Right atrium auricular region (tissue), 2 donors: ENCODE data around the gene INPP5A. TPM values are rescaled to one million over a fixed set of nuclear protein-coding genes. Genes with fewer than 3 reads are reported as not detected.

ENCODE experiments used
- DNase-seq: peaks from one replicate; pipeline ENCODE4 v3.0.0-alpha.2; 2019; ENCODE audit warnings: low spot score
- H3K27ac ChIP-seq, 2 donors: fragments of 200-600 bp; sonication (generic); 1 replicate in 1 of 2; 2 replicates in 1 of 2; pipeline ENCODE4 v1.5.1; 2016 to 2019
- H3K27me3 ChIP-seq, 2 donors: fragments of 200-600 bp; sonication (generic); one replicate each; pipeline versions ENCODE4 v1.5.1 to v1.6.0; 2017 to 2019
- H3K36me3 ChIP-seq: fragments of 200-600 bp; sonication (generic); one replicate; pipeline ENCODE4 v1.5.1; 2016
- H3K4me1 ChIP-seq, 2 donors: fragments of 200-600 bp; sonication (generic); one replicate each; pipeline versions ENCODE4 v1.5.1 to v1.6.0; 2017 to 2019
- H3K4me3 ChIP-seq, 2 donors: fragments of 200-600 bp; sonication (generic); 1 replicate in 1 of 2; 2 replicates in 1 of 2; pipeline ENCODE4 v1.5.1; 2017 to 2019; ENCODE audit warnings: mild to moderate bottlenecking in 1 of 2, moderate library complexity in 1 of 2
- H3K9me3 ChIP-seq, 2 donors: fragments of 200-600 bp; sonication (generic); one replicate each; pipeline ENCODE4 v1.5.1; 2019
- CTCF ChIP-seq, 2 donors: fragments of 200-600 bp; sonication (generic); IDR thresholded peaks; one replicate each; pipeline ENCODE4 v1.5.1; 2019; ENCODE audit warnings: antibody characterized with exemption in 2 of 2
- total RNA-seq, 2 donors: library from RNA; depleted of rRNA; stranded (reverse); fragments of >200 nt; gene quantifications; one replicate each; pipeline ENCODE4 v1.1.0, GENCODE V29; 2016

The INPP5A gene
- total RNA-seq, 2 donors from 2014 or later = 116 to 143 TPM

GRCh38 chr10:132786476-132786883 is 248.9 kb downstream of the INPP5A start:
- H3K4me3 ChIP-seq = peak overlapping the region in 1 of 2 donors; percentile 28
- no peaks in the 10 kb centered on the region for H3K9me3 ChIP-seq
- no peak for TF ChIP-seq CTCF (IDR thresholded peaks at IDR 0.05)
- H3K4me1 ChIP-seq = peaks cover 0 to 36% of the 10 kb centered on the region in 2 donors
- peaks cover 13 to 41% of the 10 kb centered on the region in 2 donors for H3K27me3 ChIP-seq
- H3K27ac ChIP-seq = no peak overlapping the region
- no peak for DNase-seq
- H3K36me3 ChIP-seq = peaks cover 16% of the 10 kb centered on the region

- no peak overlapping the region for H3K27ac ChIP-seq
- peak overlapping the region in 1 of 2 donors; percentile 28 for H3K4me3 ChIP-seq
- H3K4me1 ChIP-seq = peaks cover 0 to 36% of the 10 kb centered on the region in 2 donors
- H3K36me3 ChIP-seq = peaks cover 11% of the 10 kb centered on the region
- DNase-seq = no peak
- H3K27me3 ChIP-seq = peaks cover 13 to 41% of the 10 kb centered on the region in 2 donors
- H3K9me3 ChIP-seq = no peaks in the 10 kb centered on the region
- no peak for TF ChIP-seq CTCF (IDR thresholded peaks at IDR 0.05)
Measured at GRCh38 chr10:132786884-132787494, 249.4 kb downstream of the INPP5A start.

- Histone ChIP-seq H3K4me1 (peaks cover 0 to 36% of the 10 kb centered on the region in 2 donors), H3K27ac (no peak overlapping the region), H3K27me3 (peaks cover 13 to 41% of the 10 kb centered on the region in 2 donors), H3K9me3 (no peaks in the 10 kb centered on the region), H3K4me3 (peak overlapping the region in 1 of 2 donors; percentile 28), H3K36me3 (peaks cover 4% of the 10 kb centered on the region)
- no peak for DNase-seq
- no peak for TF ChIP-seq CTCF (IDR thresholded peaks at IDR 0.05)
Measured at GRCh38 chr10:132787495-132788179, 250.1 kb downstream of the INPP5A start.

GRCh38 chr10:132788180-132788830 is 250.7 kb downstream of the INPP5A start:
- no peak for DNase-seq
- H3K4me3 ChIP-seq = peak overlapping the region in 1 of 2 donors; percentile 28
- H3K27me3 ChIP-seq = peaks cover 13 to 41% of the 10 kb centered on the region in 2 donors
- H3K36me3 ChIP-seq = no peaks in the 10 kb centered on the region
- TF ChIP-seq CTCF (IDR thresholded peaks at IDR 0.05) = peak in 1 of 2 donors; percentile 40
- peaks cover 0 to 36% of the 10 kb centered on the region in 2 donors for H3K4me1 ChIP-seq
- no peaks in the 10 kb centered on the region for H3K9me3 ChIP-seq
- no peak overlapping the region for H3K27ac ChIP-seq

GRCh38 chr10:132788831-132789219 is 251.2 kb downstream of the INPP5A start:
- Histone ChIP-seq H3K27ac (no peak overlapping the region), H3K9me3 (no peaks in the 10 kb centered on the region), H3K36me3 (no peaks in the 10 kb centered on the region), H3K4me3 (no peak overlapping the region), H3K27me3 (peaks cover 13 to 40% of the 10 kb centered on the region in 2 donors), H3K4me1 (peaks cover 0 to 36% of the 10 kb centered on the region in 2 donors)
- DNase-seq = no peak
- no peak for TF ChIP-seq CTCF (IDR thresholded peaks at IDR 0.05)
